DND-41 (cell line): ENCODE data around the gene PARP1.

Experiments used
- ATAC-seq: fragments of 200-7000 bp; cut with Tn5 transposase; 3 replicates; pipeline ENCODE4 v1.9.1; 2021; ENCODE audit warnings: low read depth; ENCODE audit not compliant: insufficient read depth
- DNase-seq: peaks from one replicate; pipeline ENCODE4 v3.0.0-alpha.2; 2020
- H2AFZ ChIP-seq: 2 replicates; pipeline ENCODE4 v1.6.0; 2012; ENCODE audit warnings: low read depth, low read length
- H3K27ac ChIP-seq: 2 replicates; pipeline ENCODE4 v1.5.1; 2012; ENCODE audit warnings: low read length, inconsistent platforms
- H3K27me3 ChIP-seq: fragments of 200-600 bp; sonication (generic); 2 replicates; pipeline ENCODE4 v1.6.0; 2012; ENCODE audit warnings: low read length, mild to moderate bottlenecking, inconsistent platforms; ENCODE audit not compliant: insufficient read depth, poor library complexity
- H3K36me3 ChIP-seq: 2 replicates; pipeline ENCODE4 v1.5.1; 2012; ENCODE audit warnings: low read length, inconsistent platforms; ENCODE audit not compliant: insufficient read depth
- H3K4me1 ChIP-seq: 2 replicates; pipeline ENCODE4 v1.5.1; 2012; ENCODE audit warnings: mild to moderate bottlenecking, low read length; ENCODE audit not compliant: insufficient read depth
- H3K4me2 ChIP-seq: 2 replicates; pipeline ENCODE4 v1.6.0; 2012; ENCODE audit warnings: mild to moderate bottlenecking, moderate library complexity, low read length, inconsistent platforms; ENCODE audit not compliant: insufficient read depth
- H3K4me3 ChIP-seq, 2 experiments: fragments of 200-600 bp in 1 of 2; shearing (Covaris generic) in 1 of 2; 2 replicates each; pipeline ENCODE4 v1.5.1; 2012 to 2016; ENCODE audit warnings: inconsistent platforms in 2 of 2, low read length in 2 of 2, mild to moderate bottlenecking in 2 of 2, low read depth in 1 of 2, moderate library complexity in 1 of 2
- H3K79me2 ChIP-seq: 2 replicates; pipeline ENCODE4 v1.6.0; 2012; ENCODE audit warnings: low read length, inconsistent platforms; ENCODE audit not compliant: insufficient read depth
- H3K9ac ChIP-seq: 2 replicates; pipeline ENCODE4 v1.6.0; 2012; ENCODE audit warnings: low read depth, mild to moderate bottlenecking, inconsistent platforms, low read length, moderate library complexity
- H3K9me3 ChIP-seq: 2 replicates; pipeline ENCODE4 v1.5.1; 2012; ENCODE audit warnings: low read length, moderate library complexity, mild to moderate bottlenecking, inconsistent platforms; ENCODE audit not compliant: insufficient read depth, severe bottlenecking
- H4K20me1 ChIP-seq: 2 replicates; pipeline ENCODE4 v1.6.0; 2012; ENCODE audit warnings: low read length; ENCODE audit not compliant: insufficient read depth
- CTCF ChIP-seq: IDR thresholded peaks from 2 replicates; pipeline ENCODE4 v1.5.1; 2012; ENCODE audit warnings: borderline replicate concordance, low read length, moderate library complexity, mild to moderate bottlenecking; ENCODE audit not compliant: poor library complexity, severe bottlenecking; ENCODE audit errors: extremely low read depth
- EZH2 ChIP-seq: IDR thresholded peaks from 3 replicates; pipeline ENCODE4 v1.6.1; 2012; ENCODE audit warnings: borderline replicate concordance, low read depth, mild to moderate bottlenecking, moderate library complexity, low read length, inconsistent platforms; ENCODE audit not compliant: severe bottlenecking

Gene PARP1

GRCh38 chr1:226329237-226329636 lies 78.7 kb downstream of the PARP1 start:
- H3K9ac ChIP-seq, result no peak overlapping the region
- TF ChIP-seq CTCF (no peak), EZH2 (no peak)
- no peaks in the 10 kb centered on the region for H3K36me3 ChIP-seq

GRCh38 chr1:226327761-226328162 lies 80.1 kb downstream of the PARP1 start:
- no peak for ATAC-seq
- no peak for TF ChIP-seq CTCF
- TF ChIP-seq EZH2, result no peak
- Histone ChIP-seq H3K79me2 (no peaks in the 10 kb centered on the region), H3K4me1 (peaks cover 3% of the 10 kb centered on the region), H3K27me3 (no peaks in the 10 kb centered on the region), H3K36me3 (no peaks in the 10 kb centered on the region), H4K20me1 (no peaks in the 10 kb centered on the region), H3K4me3 (no peak overlapping the region), H3K4me2 (no peak overlapping the region), H3K9ac (no peak overlapping the region), H3K9me3 (no peaks in the 10 kb centered on the region), H2AFZ (no peak overlapping the region), H3K27ac (no peak overlapping the region)
- DNase-seq, result no peak

More at GRCh38 chr1:226329237-226329636, 78.7 kb downstream of the PARP1 start:
- Histone ChIP-seq H3K4me2 (no peak overlapping the region), H3K27me3 (no peaks in the 10 kb centered on the region), H4K20me1 (no peaks in the 10 kb centered on the region), H3K27ac (no peak overlapping the region), H2AFZ (no peak overlapping the region), H3K79me2 (no peaks in the 10 kb centered on the region), H3K4me3 (no peak overlapping the region), H3K4me1 (peaks cover 10% of the 10 kb centered on the region), H3K9me3 (no peaks in the 10 kb centered on the region)
- no peak for ATAC-seq
- DNase-seq, result no peak

- Histone ChIP-seq H3K79me2 (no peaks in the 10 kb centered on the region), H3K27me3 (no peaks in the 10 kb centered on the region), H3K27ac (no peak overlapping the region), H3K9me3 (no peaks in the 10 kb centered on the region), H3K4me3 (no peak overlapping the region), H3K36me3 (no peaks in the 10 kb centered on the region), H3K9ac (no peak overlapping the region), H2AFZ (no peak overlapping the region), H3K4me1 (no peaks in the 10 kb centered on the region), H3K4me2 (no peak overlapping the region), H4K20me1 (no peaks in the 10 kb centered on the region)
- DNase-seq (no peak), ATAC-seq (no peak)
- TF ChIP-seq EZH2 (no peak), CTCF (no peak)
Measured at GRCh38 chr1:226325178-226325577, 82.7 kb downstream of the PARP1 start.

- Histone ChIP-seq H3K27me3 (no peaks in the 10 kb centered on the region), H3K4me2 (no peak overlapping the region), H2AFZ (no peak overlapping the region), H3K4me3 (no peak overlapping the region), H3K79me2 (no peaks in the 10 kb centered on the region), H3K27ac (no peak overlapping the region), H3K36me3 (no peaks in the 10 kb centered on the region), H3K9ac (no peak overlapping the region), H4K20me1 (no peaks in the 10 kb centered on the region), H3K4me1 (no peaks in the 10 kb centered on the region), H3K9me3 (no peaks in the 10 kb centered on the region)
- DNase-seq (no peak), ATAC-seq (no peak)
- TF ChIP-seq CTCF, result no peak
- TF ChIP-seq EZH2, result no peak
Measured at GRCh38 chr1:226324479-226324878, 83.4 kb downstream of the PARP1 start.
